AML-193 (cell line): ENCODE measurements around the gene PSMG4.

Experiments used
- DNase-seq, 2 experiments: peaks; one replicate each; lab custom pipeline; 2025; lab: John Stamatoyannopoulos, UW

PSMG4 gene, protein sequence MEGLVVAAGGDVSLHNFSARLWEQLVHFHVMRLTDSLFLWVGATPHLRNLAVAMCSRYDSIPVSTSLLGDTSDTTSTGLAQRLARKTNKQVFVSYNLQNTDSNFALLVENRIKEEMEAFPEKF

DNA sequence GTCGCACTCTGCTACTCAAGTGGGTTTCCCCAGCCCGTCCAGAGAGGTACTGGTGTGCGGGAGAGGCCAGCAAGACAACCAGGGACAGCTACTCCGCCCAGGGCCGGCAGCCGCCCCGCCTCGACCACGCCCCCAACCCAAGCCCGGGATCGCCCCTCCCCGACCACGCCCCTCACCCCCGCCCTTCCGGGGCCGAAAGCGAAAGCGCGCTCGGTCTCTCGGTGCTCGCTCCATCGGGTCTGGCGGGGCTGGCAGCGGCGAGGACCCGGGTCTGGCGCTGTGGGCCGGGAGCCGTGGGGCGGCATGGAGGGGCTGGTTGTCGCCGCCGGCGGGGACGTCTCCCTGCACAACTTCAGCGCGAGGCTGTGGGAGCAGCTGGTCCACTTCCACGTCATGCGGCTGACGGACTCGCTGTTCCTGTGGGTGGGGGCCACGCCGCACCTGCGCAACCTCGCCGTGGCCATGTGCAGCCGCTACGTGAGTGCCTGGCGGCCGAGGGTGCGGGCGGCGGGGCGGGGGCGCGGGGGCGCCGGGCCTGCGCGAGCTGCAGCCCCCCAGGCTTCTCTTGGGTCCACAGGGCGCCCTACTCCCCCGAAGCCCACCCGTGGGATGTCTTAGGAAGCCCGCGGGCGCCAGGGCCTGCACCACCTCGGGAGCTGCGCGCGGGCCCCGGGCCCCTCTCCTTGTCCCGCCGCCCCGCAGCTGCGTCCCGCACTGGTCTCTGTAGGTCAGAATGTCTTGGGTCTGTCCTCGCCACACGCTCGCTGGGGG lies at the start of gene PSMG4:
PSMG4 (plus strand) TSS at position 228 of the 771 bp plus-strand sequence; CDS start at position 304, 76 bp downstream.
- peak; percentile 79 to 81 for DNase-seq

DNA sequence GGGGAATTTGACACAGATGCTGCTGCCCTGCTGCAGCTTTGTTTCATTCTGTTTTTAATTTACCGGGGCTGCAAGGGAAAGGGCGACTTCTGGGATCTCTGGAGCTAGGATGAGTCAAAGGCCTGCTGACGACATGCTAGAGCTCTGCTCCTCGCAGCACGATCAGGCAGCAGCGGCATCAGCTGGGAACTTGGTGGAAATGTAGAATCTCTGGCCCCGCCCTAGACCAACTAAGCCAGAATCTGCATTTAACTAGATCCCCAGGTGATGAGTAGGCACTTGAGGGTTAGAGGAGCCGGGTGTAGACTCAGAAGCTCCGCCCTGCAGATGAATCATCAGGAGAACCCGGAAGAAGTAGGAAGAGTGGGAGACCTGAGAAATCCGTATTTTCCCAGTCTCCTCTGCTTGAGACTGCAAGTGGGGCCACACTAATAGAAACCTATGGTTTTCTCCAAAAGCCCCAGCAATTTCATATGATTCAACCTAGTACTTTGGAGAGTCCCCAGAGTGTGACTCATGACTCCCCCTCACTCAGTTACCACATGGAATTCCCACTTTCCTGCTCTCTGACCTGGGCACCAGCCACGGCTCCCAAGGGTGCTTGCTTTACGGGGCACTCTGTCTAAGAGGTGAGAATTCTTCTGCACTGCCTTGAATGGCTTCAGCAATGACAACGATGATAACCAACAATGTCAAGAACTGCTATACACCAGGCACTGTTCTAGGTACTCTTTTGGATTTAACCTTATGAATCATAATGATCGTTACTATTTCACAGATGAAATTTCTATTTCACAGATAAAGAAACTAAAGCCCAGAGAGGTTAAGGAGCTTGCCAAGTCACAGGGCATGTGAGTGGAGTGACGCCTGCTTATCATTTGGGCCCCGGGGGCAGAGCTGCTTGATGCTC lies 49.4 kb upstream of the PSMG4 start:
- no peak for DNase-seq

DNA sequence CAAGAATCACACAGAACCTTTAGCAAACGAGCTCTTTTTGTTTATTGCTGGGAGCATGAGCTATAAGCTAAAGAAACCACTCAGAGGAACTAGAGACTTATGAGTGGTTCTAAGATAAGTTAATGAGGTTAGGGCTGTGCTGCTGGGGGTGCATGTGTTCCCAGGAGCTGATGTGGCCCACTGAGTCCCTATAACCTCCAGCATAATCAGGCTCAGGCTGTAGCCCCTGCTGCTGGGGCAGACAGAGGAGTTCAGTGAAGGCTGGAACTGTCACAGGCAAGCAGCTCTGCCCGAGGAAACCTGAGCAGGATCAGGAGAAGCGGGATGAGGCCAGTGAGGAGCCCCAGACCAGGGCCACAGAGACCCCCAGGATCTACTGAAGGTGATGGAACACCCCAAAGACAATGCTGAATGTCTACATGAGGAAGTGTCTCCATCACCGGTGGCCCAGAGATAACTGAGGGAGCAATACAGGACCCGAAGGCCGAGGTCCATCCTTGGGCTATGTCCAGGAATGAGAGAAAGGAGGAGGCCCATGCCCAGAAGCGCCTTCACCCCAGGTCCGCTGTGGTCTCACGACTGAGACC lies 48.6 kb upstream of the PSMG4 start:
- no peak for DNase-seq

DNA sequence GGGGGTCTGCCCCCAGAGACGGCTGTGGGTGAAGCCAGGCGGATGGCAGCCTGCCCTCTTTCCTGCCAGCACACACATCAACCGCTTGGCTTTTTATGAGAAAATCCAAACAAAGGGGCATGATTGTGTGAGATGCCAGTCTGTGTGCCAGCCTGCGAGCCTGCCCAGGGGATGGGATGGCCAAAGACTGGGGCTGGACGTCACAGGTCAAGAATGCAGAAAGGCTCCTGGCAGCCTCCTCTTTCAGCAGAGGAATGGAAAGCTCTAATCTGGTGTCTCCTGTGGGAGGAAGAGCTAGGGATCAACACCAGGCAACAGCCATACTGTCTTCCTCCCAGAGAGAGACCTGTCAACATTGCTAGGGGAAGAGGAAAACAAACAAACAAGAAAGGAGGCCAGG lies 47.1 kb upstream of the PSMG4 start:
- no peak for DNase-seq

DNA sequence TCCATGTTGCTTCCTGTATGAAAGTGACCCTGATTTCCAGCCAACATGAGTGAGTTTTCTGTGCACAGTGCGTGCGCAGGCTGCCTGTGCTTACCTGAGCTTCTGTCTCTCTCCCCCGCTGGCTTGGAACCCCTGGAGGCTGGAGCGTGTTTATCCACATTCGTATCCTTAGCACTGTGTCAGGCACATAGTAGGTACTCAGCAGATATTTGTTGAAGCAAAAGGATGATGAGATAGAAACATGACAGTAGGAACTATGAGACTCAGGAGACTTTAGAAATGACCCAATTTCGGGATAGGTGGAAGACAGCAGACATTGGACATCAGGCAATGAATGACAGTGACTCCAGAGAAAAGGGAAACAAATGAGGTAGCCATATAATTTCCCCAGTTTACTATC lies 46.5 kb upstream of the PSMG4 start:
- no peak for DNase-seq

DNA sequence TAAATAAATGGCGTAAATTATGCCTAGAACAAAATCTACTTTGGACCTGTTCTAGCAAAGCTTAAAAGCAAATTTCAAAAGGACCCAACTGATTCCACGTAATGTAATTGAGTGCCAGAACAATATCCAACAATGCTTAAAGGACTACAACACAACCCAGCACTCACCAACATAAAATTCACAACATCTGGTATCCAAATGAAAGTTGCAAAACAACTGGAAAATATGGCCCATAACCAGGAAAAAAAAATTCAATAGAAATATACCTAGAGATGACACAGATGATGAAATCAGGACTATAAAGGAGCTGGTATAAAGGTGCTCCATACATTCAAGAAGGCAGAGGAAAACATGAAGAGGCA lies 45.4 kb upstream of the PSMG4 start:
- no peak for DNase-seq

DNA sequence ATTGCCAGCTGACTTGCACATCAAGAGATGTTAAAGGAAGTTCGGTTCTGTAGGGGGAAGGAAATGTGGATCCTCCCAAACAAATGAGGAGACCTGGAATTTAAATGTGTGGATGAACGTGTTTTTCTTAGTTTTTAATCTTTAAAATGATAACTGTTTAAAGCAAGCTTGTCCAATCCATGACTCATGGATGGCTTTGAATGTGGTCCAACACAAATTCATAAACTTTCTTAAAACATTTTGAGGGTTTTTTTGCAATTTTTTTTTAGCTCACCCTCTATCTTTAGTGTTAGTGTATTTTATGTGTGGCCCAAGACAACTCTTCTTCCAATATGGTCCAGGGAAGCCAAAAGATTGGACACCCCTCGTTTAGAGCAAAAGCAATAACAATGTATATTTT lies 43.8 kb upstream of the PSMG4 start:
- DNase-seq, result no peak

DNA sequence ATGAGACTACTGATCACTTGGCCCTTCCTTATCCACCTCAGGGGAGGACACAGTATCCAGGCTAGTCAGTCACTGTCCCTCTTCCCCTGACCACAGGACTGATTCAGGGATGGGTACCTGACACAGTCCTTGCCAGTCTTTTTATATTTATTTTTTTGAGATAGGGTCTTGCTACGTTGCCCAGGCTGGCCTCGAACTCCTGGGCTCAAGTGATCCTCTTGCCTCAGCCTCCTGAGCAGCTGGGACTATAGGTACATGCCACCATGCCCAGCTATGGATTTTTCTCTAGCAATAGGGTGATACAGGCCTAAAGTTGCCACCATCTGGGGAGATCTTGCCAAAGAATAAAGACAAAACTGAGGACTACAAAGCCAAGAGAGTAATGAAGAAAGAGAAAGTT lies 41.5 kb upstream of the PSMG4 start:
- DNase-seq, result no peak

DNA sequence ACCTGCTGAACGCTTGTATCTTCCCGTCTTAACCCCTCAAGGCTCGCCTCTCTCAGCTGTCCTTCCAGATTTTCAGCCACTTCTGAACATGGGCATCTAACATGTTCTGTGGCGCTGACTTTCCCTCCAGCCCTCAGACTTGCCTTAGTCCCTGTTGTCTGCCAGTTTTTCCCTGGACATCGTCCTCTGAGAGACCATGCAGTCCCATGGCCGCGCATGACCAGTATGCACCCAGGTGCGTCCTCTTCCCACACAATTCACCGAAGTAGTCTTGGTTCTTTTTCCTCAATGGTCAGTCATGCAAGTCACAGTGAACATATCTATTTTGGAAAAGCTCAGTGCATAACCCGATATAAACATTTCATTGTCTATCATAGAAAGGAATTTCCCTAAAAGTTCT lies 40.5 kb upstream of the PSMG4 start:
- no peak for DNase-seq

DNA sequence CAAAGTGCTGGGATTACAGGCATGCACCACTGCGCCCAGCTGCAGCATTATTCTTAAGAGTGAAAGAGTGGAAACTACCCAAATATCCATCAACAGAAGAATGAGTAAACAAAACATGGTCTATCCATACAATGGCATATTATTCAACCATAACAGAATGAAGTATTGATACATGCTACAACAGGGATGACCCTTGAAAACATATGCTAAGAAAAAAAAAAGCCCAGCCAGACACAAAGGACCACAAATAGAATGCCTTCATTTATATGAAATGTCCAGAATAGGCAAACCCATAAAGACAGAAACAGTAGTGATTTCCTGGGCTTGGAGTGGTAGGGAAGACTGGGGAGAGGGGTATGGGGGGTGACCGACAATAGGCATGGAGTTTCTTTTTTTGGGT lies 38.4 kb upstream of the PSMG4 start:
- no peak for DNase-seq

DNA sequence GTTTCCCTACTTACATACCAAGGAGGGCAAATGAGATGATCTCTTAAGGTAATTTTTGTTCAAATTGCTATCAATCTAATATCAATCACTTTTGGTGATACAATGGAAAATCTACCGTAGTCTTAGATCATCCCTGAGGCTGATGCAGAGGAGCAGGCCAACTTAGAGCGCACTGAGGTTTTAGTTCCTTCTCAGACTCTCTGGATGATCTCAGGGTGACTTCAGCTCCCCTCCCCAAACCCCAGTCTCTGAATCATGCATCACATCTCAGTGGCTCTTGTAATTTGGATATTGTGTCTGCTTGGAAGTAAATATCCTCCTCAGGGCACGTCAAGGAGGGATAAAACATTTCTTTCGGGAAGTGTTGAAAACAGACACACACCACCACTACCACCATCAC lies 37.2 kb upstream of the PSMG4 start:
- DNase-seq, result no peak

DNA sequence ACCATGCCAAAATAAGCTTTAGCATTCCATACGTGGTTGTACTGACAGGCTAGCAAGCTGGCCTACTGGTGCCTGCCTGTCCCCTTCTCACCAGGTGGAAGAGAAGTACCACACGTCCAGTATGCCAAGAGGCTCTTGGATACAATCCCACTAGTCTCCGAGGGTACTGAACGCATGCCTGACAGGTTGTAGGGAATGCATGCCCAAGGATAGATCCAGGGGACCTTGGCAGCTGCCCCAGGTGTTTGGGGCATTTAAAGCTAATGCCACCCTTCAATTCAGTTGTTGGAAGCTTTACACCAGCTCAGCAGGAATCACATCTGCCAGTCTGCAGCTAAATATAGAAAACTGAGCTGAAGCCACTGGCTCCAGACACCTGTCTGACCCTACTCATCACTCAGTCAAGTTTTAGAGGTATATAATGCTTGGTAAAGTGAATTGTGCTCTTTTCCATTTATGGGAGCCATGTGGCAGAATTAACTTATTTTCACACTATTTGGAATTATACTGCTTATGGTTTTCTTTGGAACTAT lies 36.2 kb upstream of the PSMG4 start:
- no peak for DNase-seq

DNA sequence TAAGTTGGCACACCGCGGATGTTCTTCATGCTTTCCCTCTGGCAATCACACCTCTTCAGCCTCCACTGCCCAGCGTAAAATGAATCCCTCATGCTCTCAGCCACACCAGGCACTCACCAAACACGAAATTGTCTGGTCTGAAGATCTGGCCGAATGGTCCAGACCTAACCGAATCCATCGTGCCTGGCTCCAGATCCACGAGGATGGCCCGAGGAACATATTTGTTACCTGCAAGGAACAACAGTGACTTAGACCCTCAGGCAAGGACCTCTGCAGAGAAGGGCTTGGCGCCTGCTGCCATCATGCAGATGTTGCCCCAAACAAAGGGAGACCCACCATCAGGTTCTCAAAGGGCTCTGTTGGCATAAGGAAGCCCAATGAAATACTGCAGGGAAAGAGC lies 32.7 kb upstream of the PSMG4 start:
- DNase-seq, result no peak

DNA sequence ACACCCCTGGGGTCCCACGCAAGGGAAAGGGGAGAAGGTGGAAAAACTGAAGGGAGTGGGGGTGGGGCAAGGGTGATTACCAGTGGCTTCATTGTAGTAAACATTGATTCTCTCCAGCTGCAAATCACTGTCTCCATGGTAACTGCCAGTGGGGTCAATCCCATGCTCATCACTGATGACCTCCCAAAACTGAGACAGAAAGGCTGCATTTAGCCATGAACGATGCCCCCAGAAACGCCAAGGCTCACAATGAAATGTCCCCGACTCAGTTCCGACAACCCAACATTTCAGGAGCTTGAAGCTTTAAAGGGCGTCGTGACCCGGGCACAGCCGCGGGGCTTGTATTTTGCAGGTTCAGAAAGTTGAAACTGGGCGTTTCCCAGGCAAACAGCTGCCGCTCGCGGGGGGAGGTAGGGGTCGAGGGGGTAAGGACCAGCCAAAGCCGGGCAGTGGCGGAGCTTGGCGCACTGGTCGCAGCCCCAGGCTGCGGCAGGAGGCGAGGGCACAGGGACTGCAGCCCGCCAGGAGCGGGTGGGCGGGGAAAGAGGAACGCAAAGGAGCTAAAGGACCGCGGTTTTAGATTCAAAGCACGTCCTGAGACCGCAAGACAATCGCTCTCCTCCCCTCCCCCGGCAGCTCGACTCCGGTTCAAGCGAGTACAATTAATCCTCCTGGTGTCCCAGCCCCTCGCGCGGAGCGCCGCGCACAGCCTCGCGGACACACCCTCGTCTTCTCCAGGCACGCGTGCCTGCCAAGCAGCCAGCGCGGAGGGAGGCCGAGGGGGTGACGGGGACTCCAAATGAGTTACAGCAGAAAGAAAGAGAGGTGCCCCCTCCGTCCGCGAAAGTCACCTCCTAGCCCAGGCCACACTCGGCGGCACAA lies 32.0 kb upstream of the PSMG4 start:
- DNase-seq, result no peak

DNA sequence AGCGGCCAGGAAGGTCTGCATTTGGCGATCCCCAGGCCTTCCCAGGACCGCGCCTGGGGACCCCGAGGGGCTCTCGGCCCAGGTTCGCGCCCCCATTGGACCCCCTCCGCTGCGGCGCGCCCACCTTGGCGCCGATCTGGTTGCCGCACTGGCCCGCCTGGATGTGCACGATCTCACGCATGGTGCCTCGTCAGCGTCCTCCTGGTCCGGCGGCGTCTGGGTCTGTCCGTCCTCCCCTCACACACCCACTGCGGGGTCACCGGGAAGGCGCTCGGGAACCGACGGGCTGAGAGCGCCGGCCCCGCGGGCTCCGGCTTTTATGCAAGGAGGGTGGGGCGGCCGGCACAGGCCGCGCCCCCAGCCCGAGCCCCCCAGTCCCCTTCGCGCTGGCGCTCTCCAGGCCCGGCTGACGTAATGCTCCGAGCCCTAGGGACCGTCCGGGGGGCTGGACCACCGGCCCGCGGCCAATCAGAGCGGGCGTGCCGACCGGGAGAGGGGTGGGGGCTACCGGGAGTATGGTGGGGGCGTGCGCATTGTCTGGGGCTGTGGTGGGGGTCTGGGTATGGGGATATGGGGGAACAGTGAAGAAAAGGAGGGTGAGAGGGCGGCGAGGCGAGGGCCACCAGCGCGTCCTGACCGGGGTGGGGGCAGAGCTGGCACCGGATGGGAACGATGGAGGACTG lies 31.2 kb upstream of the PSMG4 start, which contains the start of gene TUBB2B:
TUBB2B (minus strand) TSS at position 291 of the 683 bp plus-strand sequence; CDS start at position 181, 110 bp downstream.
- no peak for DNase-seq

DNA sequence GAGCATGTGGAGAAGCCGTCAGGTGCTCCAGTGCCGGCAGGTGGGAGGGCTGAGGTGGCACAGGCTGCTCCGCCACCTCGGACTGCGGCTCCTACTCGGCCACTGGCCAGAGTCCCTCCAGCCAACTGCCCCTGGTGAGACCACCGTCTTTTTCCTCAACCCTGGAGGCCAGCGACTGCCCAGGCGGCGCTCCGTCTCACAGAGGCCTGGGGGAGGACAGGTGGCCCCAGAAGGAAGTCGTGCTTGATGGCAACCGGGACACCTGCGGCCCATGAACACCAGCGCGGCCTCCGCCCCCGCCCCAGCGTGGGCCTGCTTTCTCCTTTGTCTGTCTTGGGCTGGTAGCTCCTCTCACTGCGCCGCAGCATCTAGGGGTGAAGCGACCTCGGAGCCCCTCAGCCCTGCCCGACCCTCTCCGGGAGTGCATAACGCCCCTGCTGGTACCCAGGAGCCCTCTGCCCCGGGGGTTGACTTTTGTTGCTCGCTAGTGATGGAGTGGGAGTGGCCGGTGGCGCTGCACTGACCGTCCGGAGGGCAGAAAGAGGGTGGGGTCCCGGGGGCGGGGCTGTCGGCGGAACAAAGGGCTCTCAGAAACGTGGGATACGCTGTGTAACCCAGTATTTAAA lies 30.6 kb upstream of the PSMG4 start:
- DNase-seq, result no peak

DNA sequence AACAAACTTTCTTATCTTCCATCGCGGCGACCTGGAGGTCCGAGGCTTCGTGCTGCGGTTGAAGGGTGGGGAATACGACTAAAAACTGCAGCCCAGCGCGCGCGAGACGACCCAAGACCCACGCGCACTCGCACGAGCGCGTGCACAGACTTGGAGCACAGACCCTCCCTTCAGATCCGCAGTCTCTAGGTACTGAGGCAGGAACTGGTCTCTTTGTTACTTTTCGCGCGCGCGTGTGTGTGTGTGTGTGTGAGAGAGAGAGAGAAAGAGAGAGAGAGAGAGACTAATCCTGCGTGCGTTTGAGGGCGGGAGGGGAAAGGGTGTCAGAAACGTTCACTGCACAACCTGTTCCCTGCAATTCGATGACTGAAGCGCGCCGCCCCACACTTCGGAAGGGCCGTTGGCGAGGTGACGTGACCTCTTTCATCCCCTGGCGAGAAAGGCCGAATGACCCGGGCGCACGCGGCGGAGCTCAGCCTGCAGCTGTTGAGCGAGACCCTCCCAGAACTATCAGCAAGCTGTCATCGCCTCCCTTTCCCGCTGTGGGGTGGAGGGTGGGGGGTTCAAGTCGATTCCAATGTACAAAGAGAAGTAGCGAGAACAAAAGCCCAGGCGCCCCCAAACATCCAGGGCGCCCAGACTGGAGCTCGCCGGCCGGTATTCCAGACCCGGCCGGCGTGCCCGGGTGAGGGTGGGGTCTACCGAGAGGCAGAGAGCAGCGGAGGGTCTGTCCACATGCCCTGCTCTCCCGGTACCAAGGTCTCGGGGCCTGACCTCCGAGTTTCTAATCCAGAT lies 29.8 kb upstream of the PSMG4 start:
- no peak for DNase-seq

DNA sequence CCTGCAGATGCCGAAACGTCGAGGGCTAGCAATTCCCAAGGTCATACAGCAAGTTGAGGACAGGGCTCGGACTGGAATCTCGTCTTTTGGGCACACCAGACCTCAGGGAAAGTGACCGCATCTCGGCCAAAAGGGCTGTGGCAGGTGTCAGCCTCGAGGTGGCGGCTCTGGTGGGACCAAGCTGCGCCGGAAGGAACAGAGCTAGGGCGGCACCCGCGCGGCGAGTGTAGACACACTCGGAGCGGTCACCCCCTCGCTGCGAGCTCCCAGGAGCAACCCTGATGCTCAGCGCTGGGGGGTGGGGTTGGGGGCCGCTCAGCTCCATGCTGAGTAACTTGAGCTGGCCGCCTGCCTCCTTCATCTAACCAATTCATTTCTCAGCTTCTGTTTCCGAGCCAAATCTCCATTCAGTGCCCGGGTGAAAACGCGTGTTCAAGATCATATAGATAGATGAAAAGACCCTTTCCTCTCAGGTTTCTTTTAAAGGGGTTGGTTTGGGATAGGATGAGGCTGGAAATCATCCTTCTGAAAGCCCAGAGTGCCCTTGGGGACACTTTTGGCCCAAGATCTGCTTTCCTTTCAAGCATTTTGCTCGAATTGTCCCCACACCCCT lies 29.1 kb upstream of the PSMG4 start:
- no peak for DNase-seq
